ENCODE data around the gene ELK3. TPM values are rescaled to one million over a fixed set of nuclear protein-coding genes. Genes with fewer than 3 reads are reported as not detected.
A peak's percentile ranks its signal among the peaks of the same experiment; 100 is the strongest.
"Not testable (repeated sequence)": the region's sequence is repeated elsewhere in the genome, so short reads cannot be mapped to it uniquely, and the experiment has no call there.

Gene ELK3
- total RNA-seq, 1 experiment from 2014 or later, result 8.9 TPM

DNA sequence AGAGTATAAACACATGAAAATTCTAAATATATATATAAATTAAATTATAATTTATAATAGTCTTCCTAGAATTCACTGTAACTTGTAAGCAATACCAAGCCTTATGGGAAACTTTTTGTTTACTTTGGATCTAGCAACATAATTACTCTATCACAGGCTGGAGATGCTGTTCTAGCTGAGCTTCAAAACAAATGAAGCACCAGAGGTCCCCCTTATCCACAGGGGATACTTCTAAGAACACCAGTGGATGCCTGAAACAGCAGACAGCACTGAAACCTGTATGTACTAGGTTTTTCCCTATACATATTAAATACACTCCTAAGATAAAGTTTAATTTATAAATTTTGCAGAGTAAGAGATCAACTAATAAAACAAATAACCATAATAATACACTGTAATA, 109.5 kb downstream of the ELK3 start:
- no peak for DNase-seq (ENCODE audit: low spot score)

DNA sequence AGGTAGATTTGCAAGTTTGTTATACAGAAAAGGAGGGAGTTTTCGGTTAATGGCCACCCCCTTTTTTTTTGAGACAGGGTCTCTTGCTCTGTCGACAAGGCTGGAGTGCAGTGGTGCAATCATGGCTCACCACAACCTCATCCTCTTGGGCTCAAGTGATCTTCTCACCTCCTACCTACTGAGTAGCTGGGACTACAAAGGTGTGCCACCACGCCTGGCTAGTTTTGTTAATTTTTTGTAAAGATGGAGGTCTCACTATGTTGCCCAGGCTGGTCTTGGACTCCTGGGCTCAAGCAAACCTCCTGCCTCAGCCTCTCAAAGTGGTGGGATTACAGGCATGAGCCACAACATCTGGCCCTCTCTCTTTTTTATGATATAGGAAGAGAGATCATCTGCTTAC, 111.5 kb downstream of the ELK3 start:
- DNase-seq (ENCODE audit: low spot score), result no peak

DNA sequence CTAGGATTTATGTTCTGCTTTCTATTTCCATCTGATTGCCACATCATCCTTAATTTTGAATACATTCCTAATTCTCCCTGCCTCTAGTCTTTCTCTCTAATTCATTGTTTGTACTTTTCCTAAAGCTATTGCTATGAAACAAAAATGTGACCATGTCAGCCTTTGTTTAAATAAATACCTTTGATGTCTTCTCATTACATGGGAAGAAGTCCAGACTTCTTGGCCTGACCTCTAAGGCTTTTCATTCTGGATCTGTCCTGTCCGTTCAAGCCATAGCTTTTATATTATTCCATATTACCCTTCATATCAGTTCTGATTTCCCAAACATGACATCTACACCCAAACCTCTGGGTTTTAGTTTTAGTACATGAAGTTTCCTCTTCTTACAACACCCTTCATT, 114.7 kb downstream of the ELK3 start:
- no peak for DNase-seq (ENCODE audit: low spot score)

DNA sequence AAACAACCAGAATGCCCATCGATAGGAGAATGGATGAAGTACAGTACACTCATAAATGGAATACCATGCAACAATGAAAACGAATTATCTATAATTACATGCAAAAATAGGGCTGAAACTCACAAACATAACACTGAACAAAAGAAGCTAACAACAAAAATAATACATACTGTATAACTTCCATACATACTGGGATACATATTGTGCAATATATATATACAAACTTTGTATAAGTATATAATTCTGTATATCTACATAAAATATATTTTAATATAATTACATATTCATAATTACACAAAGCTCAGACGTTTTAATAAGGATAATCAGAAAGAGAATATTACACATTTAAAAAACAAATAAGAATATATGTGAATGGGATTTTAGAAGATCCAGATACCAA, 115.9 kb downstream of the ELK3 start:
- DNase-seq (ENCODE audit: low spot score), result no peak

DNA sequence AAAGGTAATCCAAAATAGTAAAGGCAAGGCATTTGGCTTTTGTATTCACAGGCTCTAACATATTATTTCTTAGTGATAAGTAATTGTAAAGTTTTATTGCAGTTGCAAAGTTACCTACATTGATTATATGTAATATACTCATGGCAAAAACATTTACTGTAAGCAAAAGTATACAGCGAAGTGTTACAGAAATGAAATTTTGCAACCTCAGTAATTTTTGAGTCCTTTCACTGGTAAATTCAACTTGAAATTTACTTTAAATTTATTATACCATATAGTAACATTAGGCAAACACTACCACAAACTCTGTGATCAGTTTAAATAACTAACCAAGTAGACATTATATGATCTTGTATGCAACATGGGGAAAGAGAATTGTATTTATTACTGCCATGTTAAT, 117.0 kb downstream of the ELK3 start:
- no peak for DNase-seq (ENCODE audit: low spot score)

DNA sequence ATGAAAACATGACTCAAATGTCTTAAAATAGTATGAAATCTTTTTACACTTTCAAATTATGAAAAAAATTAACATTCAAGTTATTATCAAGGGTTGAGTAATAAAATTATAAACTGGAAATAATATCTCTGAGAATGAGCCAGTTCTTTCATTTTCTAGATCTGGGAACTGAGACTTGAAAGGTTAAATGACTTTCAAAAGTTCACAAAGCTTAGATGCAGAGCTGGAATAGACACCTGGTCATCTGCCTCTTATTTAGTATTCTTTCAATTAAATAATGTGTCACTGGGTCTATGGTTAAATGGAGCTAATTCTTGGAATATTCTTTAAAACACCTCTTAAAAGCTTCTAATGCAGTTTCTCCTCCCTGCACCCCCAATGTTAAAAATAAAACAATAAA, 119.4 kb downstream of the ELK3 start:
- DNase-seq (ENCODE audit: low spot score), result no peak

DNA sequence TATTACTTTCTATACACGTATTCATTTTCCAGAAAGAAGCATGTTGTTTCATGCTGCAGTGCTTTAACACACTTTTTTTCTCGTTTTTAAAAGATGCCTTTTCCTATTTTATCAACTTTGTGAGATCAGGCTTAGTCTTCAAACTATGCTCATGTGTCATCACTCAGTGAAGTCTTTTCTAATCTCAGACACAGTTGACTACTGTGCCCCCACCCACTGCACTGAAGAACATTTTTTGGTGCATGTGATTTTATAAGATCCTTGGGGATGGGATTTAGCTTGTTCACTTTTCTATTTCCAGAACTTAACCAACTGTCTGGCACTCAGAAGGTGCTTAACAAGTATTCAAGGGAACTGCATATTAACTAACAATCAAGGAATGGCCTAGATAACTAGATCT, 120.5 kb downstream of the ELK3 start:
- no peak for DNase-seq (ENCODE audit: low spot score)

DNA sequence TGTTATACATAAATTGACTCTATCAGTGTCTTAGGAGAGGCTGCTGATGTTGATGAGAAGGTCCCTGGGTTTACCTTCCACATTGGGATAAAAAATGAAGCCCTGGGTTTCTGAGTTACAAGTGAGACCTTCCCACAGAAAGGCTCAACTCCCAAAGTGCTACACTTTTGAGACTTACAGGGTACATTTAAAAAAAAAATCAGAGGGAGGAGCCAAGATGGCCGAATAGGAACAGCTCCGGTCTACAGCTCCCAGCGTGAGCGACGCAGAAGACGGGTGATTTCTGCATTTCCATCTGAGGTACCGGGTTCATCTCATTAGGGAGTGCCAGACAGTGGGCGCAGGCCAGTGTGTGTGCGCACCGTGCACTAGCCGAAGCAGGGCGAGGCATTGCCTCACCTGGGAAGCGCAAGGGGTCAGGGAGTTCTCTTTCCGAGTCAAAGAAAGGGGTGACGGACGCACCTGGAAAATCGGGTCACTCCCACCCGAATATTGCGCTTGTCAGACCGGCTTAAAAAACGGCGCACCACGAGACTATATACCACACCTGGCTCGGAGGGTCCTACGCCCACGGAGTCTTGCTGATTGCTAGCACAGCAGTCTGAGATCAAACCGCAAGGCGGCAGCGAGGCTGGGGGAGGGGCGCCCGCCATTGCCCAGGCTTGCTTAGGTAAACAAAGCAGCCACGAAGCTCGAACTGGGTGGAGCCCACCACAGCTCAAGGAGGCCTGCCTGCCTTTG, 121.7 kb downstream of the ELK3 start:
- peak; percentile 38 for DNase-seq (ENCODE audit: low spot score)

DNA sequence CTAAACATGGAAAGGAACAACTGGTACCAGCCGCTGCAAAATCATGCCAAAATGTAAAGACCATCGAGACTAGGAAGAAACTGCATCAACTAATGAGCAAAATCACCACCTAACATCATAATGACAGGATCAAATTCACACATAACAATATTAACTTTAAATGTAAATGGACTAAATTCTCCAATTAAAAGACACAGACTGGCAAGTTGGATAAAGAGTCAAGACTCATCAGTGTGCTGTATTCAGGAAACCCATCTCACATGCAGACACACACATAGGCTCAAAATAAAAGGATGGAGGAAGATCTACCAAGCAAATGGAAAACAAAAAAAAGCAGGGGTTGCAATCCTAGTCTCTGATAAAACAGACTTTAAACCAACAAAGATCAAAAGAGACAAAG, 123.6 kb downstream of the ELK3 start:
- not testable (repeated sequence) for DNase-seq (ENCODE audit: low spot score)

Small RNA genes within 50 kb of the gene (small RNA-seq; reads per million reads assigned to genes)
- not detected for gene RNU4-24P

Other genes starting within 250 kb of the ELK3 start
- not detected in 2 replicates for gene HAL, start 198.0 kb upstream of the ELK3 start, total RNA-seq (2014; rRNA removed; shearing (Covaris generic))
- gene LTA4H, start 158.8 kb upstream of the ELK3 start, total RNA-seq (2014; rRNA removed; shearing (Covaris generic)), result 35.0 and 38.2 TPM in 2 replicates
- 7.1 and 9.2 TPM in 2 replicates for gene CDK17, start 206.1 kb downstream of the ELK3 start, total RNA-seq (2014; rRNA removed; shearing (Covaris generic))